HUDEP-2 (cell line): Measurements from ENCODE around the gene CACNA1E.

Experiments
- DNase-seq, 76 experiments: peaks; one replicate each; lab custom pipeline; 2025; ENCODE audit not compliant: unreplicated experiment in 76 of 76; lab: John Stamatoyannopoulos, UW

CACNA1E gene

DNA sequence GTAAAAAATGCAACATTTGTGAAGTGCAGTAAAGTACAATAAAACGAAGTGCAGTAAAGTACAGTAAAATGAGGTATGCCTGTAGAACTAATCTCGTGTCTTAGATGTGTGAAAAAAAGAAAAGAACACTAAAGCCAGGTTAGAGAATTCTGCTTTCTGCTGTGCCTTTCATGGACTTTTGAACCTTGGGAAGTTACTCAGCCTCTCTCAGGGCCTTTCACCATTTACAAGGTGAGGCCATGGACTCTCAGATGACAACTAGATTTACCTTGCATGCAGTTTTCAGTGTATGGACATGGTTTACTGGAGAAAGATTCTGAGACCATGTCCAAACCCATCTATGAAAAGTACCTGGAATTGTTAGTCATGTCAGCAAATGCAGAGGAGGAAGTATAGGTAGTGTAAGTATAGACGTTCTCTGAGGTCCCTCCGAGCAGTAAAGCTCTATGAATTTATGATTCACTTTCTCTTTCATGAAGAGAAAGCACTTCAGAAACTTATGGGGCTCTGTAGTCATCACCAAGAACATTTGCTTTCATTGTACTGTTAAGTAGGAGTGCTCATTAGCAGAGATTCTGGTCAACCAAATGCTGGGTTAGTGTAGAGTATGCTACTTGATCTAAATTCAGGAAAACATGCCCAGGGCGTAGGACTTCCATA lies 143.1 kb downstream of the CACNA1E start:
- no peak for DNase-seq

DNA sequence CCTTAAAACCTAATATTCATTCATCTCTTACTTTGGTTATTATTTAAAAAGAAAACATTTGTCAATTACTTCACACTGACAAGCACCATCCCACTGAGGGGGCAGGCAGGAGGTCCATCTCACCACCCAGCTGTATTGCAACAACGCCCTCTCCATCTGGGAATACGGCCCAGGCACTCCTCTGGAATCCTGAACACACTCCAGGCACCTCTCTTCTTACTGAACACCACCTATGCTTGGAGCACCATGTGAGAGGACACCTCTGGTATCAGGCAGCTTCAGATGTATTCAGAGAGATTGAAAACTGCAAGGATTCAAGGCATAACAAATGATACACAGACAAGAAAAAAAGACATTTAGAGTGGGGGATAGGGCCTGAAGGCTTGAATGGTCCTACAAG lies 147.1 kb downstream of the CACNA1E start:
- no peak for DNase-seq

DNA sequence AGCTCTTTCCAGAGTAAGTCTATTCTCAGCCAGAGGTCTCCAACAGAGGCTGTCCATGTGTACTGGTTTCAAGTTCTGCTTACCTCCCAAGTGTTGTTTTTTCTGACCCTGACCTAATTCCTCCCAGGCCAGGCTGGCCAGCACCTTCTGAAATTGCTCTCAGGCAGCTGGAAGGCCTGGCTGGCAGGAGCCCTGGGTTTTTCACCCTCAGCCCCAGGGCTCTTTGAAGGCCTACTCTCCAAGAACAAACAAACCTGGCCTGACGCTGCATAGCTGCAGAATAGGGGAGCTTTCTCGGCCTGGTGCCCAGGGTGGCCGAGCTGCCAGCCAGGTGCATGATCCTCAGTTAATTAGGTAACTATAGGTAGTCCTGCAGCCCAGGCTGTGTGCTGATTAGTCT lies 147.5 kb downstream of the CACNA1E start:
- DNase-seq, result no peak

DNA sequence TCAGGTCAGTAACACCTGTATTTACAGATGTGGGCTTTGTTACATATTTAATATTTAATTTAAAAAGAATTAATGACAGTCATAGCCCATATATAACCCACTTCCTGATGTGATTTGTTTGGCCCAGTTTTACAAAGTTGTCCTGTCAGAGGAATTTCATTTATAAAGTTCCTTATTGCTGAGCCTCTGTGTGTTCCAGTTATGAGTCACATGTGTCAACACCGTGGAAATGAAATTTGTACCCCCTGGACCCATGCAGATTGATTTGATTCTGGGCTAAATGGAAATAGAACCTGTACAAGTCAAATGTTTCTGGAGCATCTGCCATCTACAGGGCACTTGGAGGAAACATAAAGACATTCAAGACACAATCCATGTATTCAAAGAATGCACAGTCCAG lies 149.2 kb downstream of the CACNA1E start:
- no peak for DNase-seq

DNA sequence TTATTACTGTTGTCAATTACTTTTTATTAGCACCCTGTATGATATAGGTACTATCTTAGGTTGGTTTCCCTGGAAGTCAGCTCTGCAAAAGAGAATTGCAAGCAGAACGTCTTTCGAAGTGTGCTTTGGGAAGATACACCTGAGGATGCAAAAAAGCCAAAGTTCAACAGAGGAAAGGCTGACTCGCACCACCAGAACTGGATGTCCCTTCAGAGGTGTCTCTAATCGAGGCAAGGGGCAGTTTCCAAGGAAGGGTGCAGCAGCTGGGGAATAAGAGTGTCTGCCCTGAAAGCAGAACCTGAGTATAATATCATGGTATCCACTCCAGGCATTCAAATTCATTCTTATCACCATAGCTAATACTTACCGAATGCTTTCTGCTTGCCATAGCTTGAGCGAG lies 149.6 kb downstream of the CACNA1E start:
- DNase-seq, result no peak

DNA sequence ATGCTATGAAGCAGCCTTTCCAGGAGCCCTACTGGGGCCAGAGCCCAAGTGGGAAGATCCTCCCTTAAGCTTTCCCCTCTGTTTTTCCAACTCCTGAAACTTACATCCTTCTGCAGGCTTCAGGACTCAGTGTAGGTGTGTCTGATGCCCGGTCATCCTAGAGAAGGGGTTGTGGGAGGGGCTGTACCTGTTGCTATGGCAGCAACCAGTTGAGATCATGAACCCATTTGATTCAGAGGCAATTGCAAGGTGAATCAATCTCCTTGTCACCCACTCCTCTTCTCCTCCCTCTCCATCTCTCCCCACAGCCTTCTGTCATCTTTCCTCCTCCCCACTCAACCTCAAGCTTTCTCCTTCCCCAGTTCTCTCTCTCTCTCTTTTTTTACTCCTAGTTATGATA lies 151.8 kb downstream of the CACNA1E start:
- no peak for DNase-seq

DNA sequence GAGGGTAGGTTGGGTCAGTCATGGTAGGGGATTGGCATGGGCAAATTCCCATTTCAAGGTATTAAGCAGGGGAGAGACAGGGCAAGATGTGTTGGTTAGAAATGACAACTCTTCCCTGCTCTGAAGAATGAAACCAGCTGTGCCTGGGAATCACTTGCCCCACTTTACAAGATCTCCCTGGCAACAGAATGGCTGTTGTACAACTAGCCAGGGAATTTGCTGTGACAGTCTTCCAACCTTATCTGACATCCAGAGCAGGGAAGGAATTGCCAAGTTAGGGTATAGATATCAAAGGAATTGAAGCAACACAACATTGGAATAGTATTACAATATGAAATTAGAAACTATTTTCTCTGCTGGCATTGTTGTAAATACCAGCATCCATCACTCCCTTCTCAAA lies 154.7 kb downstream of the CACNA1E start:
- DNase-seq, result no peak

DNA sequence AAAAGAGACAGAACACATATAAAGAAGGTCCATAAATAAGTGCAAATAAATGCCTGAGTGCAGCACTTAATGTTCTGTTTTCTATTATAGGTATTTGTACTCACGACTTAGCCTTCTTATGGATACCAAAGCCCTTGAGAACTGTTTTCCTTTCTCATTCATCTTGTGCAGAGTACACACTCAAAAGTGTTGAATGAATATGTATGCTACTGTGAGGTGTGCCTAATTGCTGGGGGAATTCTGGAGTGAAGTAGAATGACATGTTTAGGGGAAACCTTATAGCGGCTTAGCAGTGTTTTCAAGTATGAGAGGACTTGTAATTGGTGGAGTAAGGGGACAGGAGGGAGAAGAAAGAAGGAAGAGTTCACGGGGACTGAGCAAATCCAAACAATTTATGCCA lies 157.6 kb downstream of the CACNA1E start:
- DNase-seq, result no peak

DNA sequence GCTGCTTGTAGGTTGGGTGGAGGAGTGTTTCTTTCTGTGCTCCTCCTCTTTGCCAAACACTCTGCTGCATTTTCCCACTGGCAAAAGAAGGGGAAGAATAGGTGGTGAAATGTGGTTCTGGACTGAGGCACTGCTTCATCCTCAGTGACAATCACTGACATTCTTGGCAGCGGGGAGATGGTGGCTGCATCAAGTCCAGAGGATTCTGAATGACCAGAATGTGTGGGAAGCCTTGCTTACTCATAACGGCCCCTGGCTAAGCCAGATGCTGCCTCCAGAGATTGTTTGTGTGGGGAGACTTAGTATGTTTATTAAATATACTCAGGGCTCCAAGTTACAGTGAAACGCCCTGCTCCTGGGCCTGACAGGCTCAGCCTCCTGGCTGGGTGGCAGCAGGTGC lies 160.3 kb downstream of the CACNA1E start:
- no peak for DNase-seq

DNA sequence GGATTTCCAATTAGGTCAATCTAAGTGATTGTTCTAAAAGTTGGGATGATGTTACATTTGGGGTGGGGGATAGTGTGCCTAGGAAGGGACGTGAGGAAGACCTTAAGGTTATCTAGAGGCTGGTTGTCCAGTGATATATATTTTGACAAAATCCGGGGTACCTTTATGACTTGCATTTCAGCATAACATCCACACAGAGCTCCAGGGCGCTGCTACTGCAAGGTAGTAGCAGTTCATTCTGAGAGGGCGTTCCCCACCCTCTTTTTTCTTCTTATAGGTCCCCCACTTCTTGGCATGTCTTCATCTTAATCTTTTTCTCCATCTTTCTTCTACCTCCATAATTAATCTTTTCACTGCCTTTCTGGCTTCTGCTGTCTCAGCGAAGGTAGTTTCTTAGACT lies 161.9 kb downstream of the CACNA1E start:
- no peak for DNase-seq

DNA sequence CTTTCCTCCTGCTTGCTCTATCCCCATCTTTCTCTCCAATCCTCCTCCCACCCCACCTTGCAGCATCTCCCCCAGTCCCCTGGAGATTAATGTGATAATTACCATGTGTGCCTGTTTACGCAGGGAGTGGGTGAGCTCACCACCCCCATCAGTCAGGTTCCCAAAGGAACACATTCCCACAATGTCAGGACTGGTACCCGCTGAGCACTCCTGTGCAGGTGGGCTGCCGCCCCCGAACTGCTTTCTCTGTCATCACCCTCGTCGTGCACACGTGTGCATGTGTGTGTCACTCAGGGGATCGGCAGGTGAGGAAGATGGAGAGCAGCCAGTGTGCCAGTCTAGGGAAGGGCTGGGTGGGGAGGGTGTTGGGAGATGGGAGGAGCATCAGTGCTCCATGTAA lies 163.4 kb downstream of the CACNA1E start:
- no peak for DNase-seq

DNA sequence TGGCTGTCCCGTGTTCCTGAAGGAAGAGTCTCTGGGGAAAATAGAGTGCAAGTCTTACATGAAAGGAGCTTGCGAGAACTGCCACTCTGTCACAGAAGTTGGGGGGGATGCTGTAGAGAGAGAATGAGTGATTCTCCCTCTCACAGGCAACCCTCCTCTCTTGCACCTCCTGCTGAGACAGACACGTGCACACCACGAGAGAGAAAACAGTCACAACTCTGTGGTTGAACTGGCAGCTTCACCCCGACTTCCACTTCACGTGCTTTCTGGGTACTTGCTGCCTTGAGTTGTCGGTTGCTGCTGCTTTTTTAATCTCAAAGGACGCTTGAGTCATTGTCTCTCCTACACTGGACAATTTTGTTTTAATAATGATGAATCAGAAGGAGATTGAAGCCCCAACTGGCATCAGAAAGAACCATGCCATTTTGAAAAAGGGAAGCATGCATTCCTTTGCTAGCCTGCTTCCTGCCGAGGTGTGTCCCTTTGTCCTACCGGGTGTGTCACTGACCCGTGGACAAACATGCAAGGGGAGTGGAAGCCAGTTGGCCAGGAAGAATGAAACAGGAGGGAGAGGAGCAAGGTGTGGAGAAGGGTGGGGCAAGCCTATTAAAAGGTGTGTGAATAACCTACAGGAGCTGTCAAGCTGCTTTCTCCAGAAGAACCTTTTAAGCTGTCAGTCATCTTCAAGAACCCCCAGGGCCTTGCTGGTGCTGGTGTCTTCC lies 164.2 kb downstream of the CACNA1E start:
- no peak for DNase-seq

DNA sequence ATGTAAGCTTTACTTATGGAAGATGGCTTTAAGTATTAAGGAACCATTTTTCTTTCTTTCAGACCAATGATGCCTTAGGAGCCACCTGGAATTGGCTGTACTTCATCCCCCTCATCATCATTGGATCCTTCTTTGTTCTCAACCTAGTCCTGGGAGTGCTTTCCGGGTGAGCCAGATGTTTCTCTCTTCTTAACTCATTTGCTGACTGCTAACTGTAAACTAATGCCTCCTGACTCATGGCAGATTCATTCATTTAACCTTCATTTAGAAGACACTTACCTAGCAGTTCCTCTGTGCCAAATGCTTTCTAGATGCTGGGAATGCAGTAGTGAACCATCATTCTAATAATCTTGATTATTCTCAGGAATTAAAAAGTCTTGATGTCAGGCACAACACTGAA lies 168.0 kb downstream of the CACNA1E start:
- no peak for DNase-seq

DNA sequence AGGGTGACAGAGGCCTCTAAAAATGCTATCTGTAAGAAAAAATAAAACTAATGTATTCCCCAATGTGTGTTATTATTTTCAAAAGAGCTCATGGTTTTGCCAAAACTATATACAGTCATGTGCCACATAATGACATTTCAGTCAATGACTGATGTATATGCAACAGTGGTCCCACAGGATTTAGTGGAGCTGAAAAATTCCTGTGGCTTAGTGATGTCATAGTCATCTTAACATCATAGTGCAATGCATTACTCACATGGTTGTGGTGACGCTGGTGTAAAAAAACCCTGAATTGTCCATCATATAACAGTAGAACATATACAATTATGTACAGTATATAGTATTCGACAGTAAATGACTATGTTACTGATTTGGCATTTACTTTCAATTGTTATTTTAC lies 172.4 kb downstream of the CACNA1E start:
- DNase-seq, result no peak

DNA sequence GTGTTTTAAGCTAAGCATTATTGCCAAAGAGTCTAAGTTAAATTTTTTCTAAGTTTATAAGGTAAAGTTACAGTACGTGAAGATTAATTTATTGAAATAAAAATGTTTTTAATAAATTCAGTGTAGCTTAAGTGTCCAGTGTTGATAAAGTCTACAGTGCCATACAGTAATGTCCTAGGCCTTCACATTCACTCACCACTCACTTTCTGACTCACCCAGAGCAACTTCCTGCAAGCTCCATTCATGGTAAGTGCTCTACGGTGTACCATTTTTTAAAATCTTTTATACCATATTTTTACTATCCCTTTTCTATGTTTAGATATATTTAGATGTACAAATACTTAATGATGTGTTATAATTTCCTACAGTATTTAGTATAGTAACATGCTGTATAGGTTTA lies 173.2 kb downstream of the CACNA1E start:
- no peak for DNase-seq

DNA sequence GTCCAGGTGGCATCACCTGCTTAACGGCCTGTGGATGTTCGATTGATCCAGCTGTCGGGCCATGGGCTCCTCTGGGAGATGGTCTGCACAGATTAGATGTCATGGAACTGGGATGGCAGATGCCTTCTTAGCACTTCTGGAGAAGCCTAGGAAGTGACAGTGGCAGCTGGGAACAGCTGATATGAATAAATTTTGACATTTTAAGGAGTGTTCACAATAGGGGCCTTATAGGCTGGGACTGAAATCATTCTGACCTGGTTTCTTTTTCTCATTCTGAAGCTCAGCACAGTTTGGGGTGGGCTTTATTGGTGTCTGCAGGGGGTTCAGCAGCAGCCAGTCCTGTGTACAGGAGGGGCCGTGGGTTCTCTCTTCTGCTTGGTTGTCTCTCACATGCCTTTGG lies 175.3 kb downstream of the CACNA1E start:
- DNase-seq, result no peak

DNA sequence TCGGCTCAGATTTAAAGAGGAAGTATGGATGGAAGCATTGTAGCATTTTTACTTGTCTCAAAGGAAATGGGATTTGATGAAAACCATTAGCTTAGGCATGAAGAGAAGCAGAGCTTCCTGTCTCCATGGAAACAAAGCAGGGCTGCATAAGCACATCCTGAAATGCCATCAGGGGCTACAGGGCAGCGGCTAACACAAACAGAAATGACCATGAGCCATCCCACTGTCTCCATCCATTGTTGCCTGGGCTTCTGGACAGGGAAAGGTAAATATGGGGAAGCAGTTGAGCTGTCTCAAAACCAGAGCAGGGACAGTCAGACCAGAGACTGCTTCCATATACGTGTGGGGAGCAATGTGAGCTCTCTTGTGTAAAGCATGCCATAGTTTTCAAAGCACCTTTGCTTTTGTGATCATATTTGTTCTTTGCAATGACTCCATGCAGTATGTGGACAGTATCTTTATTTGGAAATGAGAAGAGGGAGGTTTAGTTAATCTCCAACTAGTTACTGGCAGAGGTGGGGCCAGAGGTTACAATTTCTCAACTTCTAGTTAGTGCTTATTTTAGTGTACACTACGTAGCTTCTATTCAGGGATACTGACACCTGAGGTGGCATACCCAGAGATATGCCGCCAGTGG lies 176.1 kb downstream of the CACNA1E start:
- DNase-seq, result no peak

DNA sequence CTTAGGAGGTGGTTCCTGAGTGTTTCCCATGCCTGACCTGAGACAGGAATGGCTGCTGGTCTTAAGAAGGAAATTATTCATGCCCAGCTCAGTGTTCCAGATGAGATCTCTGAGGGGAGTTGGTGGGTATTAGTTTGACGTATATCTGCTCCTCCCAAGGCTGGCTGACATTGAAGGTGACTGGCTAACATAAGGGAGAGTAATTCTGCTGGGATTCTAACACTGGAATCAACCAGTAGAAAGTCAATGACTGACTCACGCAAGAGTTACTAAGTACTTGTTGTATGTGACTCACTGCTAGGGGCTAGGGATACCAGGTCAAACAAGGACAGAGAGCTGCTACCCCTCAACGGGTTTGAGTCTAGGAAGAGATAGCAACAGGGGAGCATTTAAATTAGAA lies 177.3 kb downstream of the CACNA1E start:
- no peak for DNase-seq

DNA sequence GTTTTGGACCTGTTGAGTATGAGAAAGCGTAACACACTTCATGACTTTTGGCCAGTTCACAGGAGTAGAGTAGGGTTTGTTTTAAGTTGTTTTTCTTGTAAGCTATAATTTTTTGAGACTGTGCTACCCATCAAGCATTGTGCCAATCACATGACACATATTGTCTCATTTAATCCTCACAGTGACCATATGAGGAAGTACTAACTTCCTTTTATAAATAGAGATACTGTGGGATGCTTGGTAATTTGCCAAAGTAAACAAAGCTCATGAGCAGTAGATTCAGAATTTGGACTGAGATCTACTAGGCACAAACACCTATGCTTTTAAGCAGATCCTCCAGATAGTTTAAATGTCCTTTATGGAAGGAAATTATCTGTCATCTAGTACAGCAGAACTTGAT lies 178.3 kb downstream of the CACNA1E start:
- DNase-seq, result no peak

DNA sequence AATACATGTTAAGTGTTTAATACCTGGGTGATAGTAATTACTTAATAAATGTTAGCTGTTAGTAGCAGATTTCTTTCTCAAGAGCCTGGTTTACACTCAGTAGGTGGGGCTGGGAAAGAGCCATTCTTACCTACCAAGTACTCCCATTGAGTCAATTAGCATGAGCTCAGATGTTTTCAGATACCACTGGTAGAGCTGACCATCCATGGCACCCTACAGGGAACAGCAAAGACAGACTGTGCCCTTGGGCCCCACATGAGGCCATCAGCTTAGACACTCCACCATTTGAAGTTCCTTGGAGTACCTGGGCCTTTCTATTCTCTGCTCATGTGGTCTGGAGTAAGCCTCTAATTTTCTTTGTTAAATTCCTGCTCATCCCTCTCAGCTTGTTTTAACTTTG lies 179.3 kb downstream of the CACNA1E start:
- no peak for DNase-seq

DNA sequence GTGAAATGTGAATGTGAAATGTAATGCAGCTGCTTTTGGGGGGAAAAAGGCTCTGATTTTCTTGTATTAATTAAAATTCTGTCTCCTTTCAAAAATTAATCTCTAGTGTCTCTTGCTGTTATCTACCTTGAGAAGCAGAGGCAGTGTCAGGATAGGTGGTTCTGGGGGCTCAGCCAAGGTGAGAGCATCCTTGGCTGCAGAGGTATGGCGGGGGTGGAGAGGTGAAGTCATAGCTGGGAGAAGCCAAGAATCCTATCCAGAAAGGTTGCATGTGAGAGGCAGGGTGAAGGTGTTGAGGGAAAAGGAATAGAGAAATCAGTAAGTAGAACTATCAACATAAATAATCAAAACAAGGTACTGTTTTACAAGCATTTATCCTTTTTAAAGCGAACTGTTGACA lies 181.2 kb downstream of the CACNA1E start:
- no peak for DNase-seq

DNA sequence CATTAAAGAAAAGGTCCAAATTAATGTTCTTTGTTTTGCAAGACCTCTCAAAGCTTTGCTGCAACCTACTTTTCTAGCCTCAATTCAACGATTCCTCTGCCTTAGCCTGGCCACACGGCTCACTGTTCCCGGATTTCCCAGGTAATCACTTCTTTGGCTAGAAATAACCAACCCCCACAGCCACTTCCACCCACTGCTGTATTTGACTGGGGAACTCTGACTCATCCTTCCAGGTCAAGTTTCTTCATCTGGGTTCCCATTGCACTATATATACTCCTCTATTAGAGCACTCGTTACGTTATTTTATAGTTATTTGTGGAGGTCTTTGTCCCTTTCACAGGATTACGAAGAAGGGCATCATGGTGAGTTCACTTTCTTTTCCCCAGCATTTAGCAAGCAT lies 185.9 kb downstream of the CACNA1E start:
- no peak for DNase-seq
